ENCODE results near the gene CYP2D6.
"Not testable (repeated sequence)": the region's sequence is repeated elsewhere in the genome, so short reads cannot be mapped to it uniquely, and the experiment has no call there.

The CYP2D6 gene

GRCh38 chr22:42116848-42117424 is 13.7 kb downstream of the CYP2D6 start:
- Histone ChIP-seq H4K20me1 (ENCODE audit: insufficient read depth) (no peaks in the 10 kb centered on the region), H3K9ac (no peak overlapping the region), H3K4me1 (ENCODE audit: low read depth, poor library complexity, severe bottlenecking) (no peaks in the 10 kb centered on the region), H2AFZ (ENCODE audit: low read depth) (no peak overlapping the region), H3K4me2 (no peak overlapping the region), H3K4me3 (IDR thresholded peaks at IDR 0.05; ENCODE audit: insufficient read depth, low read depth, low read length) (no peak overlapping the region), H3K27ac (no peak overlapping the region), H3K27me3 (ENCODE audit: insufficient read depth, low read depth) (no peaks in the 10 kb centered on the region), H3K79me2 (ENCODE audit: insufficient read depth, low read depth) (no peaks in the 10 kb centered on the region), H3K36me3 (ENCODE audit: insufficient read depth) (no peaks in the 10 kb centered on the region)
- TF ChIP-seq CTCF (conservative IDR thresholded peaks at IDR 0.05; ENCODE audit: low read depth, low read length) = 0 out of 2 replicates have a peak, but pooled peaks have one; percentile 19

GRCh38 chr22:42115420-42115830 is 15.2 kb downstream of the CYP2D6 start:
- not testable (repeated sequence) for H3K36me3 ChIP-seq (ENCODE audit: insufficient read depth); H3K4me1 ChIP-seq (ENCODE audit: low read depth, poor library complexity, severe bottlenecking); H3K79me2 ChIP-seq (ENCODE audit: insufficient read depth, low read depth); H3K27ac ChIP-seq; H3K4me2 ChIP-seq; H3K9ac ChIP-seq; H3K4me3 ChIP-seq (IDR thresholded peaks at IDR 0.05; ENCODE audit: insufficient read depth, low read depth, low read length); H3K27me3 ChIP-seq (ENCODE audit: insufficient read depth, low read depth); H4K20me1 ChIP-seq (ENCODE audit: insufficient read depth); H2AFZ ChIP-seq (ENCODE audit: low read depth)

- H3K79me2 ChIP-seq (ENCODE audit: insufficient read depth, low read depth) = no peaks in the 10 kb centered on the region
- no peaks in the 10 kb centered on the region for H3K27me3 ChIP-seq (ENCODE audit: insufficient read depth, low read depth)
- no peaks in the 10 kb centered on the region for H3K36me3 ChIP-seq (ENCODE audit: insufficient read depth)
- H3K4me3 ChIP-seq (IDR thresholded peaks at IDR 0.05; ENCODE audit: insufficient read depth, low read depth, low read length) = no peak overlapping the region
- no peak overlapping the region for H3K9ac ChIP-seq
- H3K4me2 ChIP-seq = no peak overlapping the region
- H2AFZ ChIP-seq (ENCODE audit: low read depth) = no peak overlapping the region
- no peaks in the 10 kb centered on the region for H3K4me1 ChIP-seq (ENCODE audit: low read depth, poor library complexity, severe bottlenecking)
- TF ChIP-seq CTCF (conservative IDR thresholded peaks at IDR 0.05; ENCODE audit: low read depth, low read length) = peak; percentile 51
- H4K20me1 ChIP-seq (ENCODE audit: insufficient read depth) = no peaks in the 10 kb centered on the region
- H3K27ac ChIP-seq = no peak overlapping the region
Measured at GRCh38 chr22:42114721-42115120, 15.9 kb downstream of the CYP2D6 start.

- not testable (repeated sequence) for H3K27me3 ChIP-seq (ENCODE audit: insufficient read depth, low read depth); H2AFZ ChIP-seq (ENCODE audit: low read depth); H3K27ac ChIP-seq; H3K4me3 ChIP-seq (IDR thresholded peaks at IDR 0.05; ENCODE audit: insufficient read depth, low read depth, low read length); H3K79me2 ChIP-seq (ENCODE audit: insufficient read depth, low read depth); H3K4me2 ChIP-seq; H4K20me1 ChIP-seq (ENCODE audit: insufficient read depth); H3K9ac ChIP-seq; H3K4me1 ChIP-seq (ENCODE audit: low read depth, poor library complexity, severe bottlenecking); H3K36me3 ChIP-seq (ENCODE audit: insufficient read depth)
Measured at GRCh38 chr22:42112793-42113192, 17.8 kb downstream of the CYP2D6 start.

GRCh38 chr22:42111798-42112197 is 18.8 kb downstream of the CYP2D6 start:
- no peak overlapping the region for H3K4me2 ChIP-seq
- no peak for TF ChIP-seq CTCF (conservative IDR thresholded peaks at IDR 0.05; ENCODE audit: low read depth, low read length)
- H4K20me1 ChIP-seq (ENCODE audit: insufficient read depth) = no peaks in the 10 kb centered on the region
- H3K27me3 ChIP-seq (ENCODE audit: insufficient read depth, low read depth) = no peaks in the 10 kb centered on the region
- no peak overlapping the region for H3K27ac ChIP-seq
- H3K79me2 ChIP-seq (ENCODE audit: insufficient read depth, low read depth) = no peaks in the 10 kb centered on the region
- H3K9ac ChIP-seq = no peak overlapping the region
- H2AFZ ChIP-seq (ENCODE audit: low read depth) = no peak overlapping the region
- H3K4me3 ChIP-seq (IDR thresholded peaks at IDR 0.05; ENCODE audit: insufficient read depth, low read depth, low read length) = no peak overlapping the region
- H3K36me3 ChIP-seq (ENCODE audit: insufficient read depth) = no peaks in the 10 kb centered on the region
- no peaks in the 10 kb centered on the region for H3K4me1 ChIP-seq (ENCODE audit: low read depth, poor library complexity, severe bottlenecking)

Measured in KMS-11 (cell line).